GM12878 (cell line): ENCODE results near the gene HASPIN. TPM values are rescaled to one million over a fixed set of nuclear protein-coding genes. Genes with fewer than 3 reads are reported as not detected.

ENCODE experiments used
- BHLHE40 ChIP-seq, 2 experiments: fragments of 450-650 bp in 1 of 2; IDR thresholded peaks; 2 replicates each; pipeline ENCODE4 v1.6.1; 2011 to 2017; ENCODE audit warnings: low read depth in 2 of 2, borderline replicate concordance in 1 of 2, improper control_type of control experiment in 1 of 2, low read length in 1 of 2, mild to moderate bottlenecking in 1 of 2
- DPF2 ChIP-seq: fragments of 450-650 bp; IDR thresholded peaks from 2 replicates; pipeline ENCODE4 v1.6.1; 2017; ENCODE audit warnings: mild to moderate bottlenecking
- FOXK2 ChIP-seq: fragments of 450-650 bp; IDR thresholded peaks from 2 replicates; pipeline ENCODE4 v1.6.1; 2017; ENCODE audit warnings: mild to moderate bottlenecking, moderate library complexity
- IRF4 ChIP-seq: IDR thresholded peaks from 2 replicates; pipeline ENCODE4 v1.6.1; 2011; ENCODE audit warnings: low read depth, low read length
- JUNB ChIP-seq: IDR thresholded peaks from 2 replicates; pipeline ENCODE4 v1.6.1; 2016; ENCODE audit warnings: antibody characterized with exemption, mild to moderate bottlenecking
- POLR2AphosphoS2 ChIP-seq: IDR thresholded peaks from 2 replicates; pipeline ENCODE4 v1.6.1; 2011; ENCODE audit warnings: low read depth, mild to moderate bottlenecking, low read length, improper control_type of control experiment, moderate library complexity
- RB1 ChIP-seq: fragments of 450-650 bp; formaldehyde crosslinking; IDR thresholded peaks from 2 replicates; pipeline ENCODE4 v1.6.1; 2017; ENCODE audit warnings: mild to moderate bottlenecking, borderline replicate concordance
- RFX5 ChIP-seq: IDR thresholded peaks from 2 replicates; pipeline ENCODE4 v1.6.1; 2011; ENCODE audit warnings: low read depth, low read length, improper control_type of control experiment
- SPI1 ChIP-seq: IDR thresholded peaks from 2 replicates; pipeline ENCODE4 v1.6.1; 2011; ENCODE audit warnings: low read depth, mild to moderate bottlenecking, low read length, moderate library complexity, borderline replicate concordance; ENCODE audit not compliant: insufficient read depth
- WRNIP1 ChIP-seq: IDR thresholded peaks from 2 replicates; pipeline ENCODE4 v1.6.1; 2011; ENCODE audit warnings: low read depth, low read length, improper control_type of control experiment, borderline replicate concordance
- ZNF207 ChIP-seq: fragments of 450-650 bp; IDR thresholded peaks from 2 replicates; pipeline ENCODE4 v1.6.1; 2014; ENCODE audit warnings: antibody characterized with exemption, mild to moderate bottlenecking, borderline replicate concordance
- ZNF274 ChIP-seq: IDR thresholded peaks from one replicate; pipeline ENCODE4 v1.8.0; 2011; ENCODE audit not compliant: insufficient read length, insufficient read depth
- ZSCAN29 ChIP-seq: fragments of 450-650 bp; IDR thresholded peaks from 2 replicates; pipeline ENCODE4 v1.6.1; 2017; ENCODE audit warnings: mild to moderate bottlenecking, moderate library complexity
- ZZZ3 ChIP-seq: IDR thresholded peaks from 2 replicates; pipeline ENCODE4 v1.6.1; 2011; ENCODE audit warnings: low read depth; ENCODE audit not compliant: control insufficient read depth, insufficient read length
- polyA plus RNA-seq, 11 experiments: library from polyadenylated mRNA; depleted of rRNA in 4 of 11; unstranded in 6 of 11; stranded (reverse) in 5 of 11; fragments of >200 nt; fragmentation: Nextera tagmentation in 4 of 11; fragmentation: Illumina TruSeq in 1 of 11; extraction: Ambion mirVana in 4 of 11; extraction: Trizol in 1 of 11; gene quantifications; 1 replicate in 1 of 11; 2 replicates in 10 of 11; pipeline versions ENCODE4 v1.2.1 to v1.2.3, GENCODE V29; 2011 to 2016; ENCODE audit warnings: inconsistent platforms in 2 of 11, missing spikeins in 2 of 11, low read depth in 1 of 11
- total RNA-seq, 4 experiments: library from RNA; depleted of rRNA in 3 of 4; stranded (reverse); fragments of >200 nt in 3 of 4; fragmentation: Illumina TruSeq in 1 of 4; extraction: Trizol in 1 of 4; gene quantifications; 2 replicates each; pipeline versions ENCODE4 v1.2.1 to v1.2.3, GENCODE V29; 2013 to 2021
- TF ChIP-seq, protein P1 (sequence below): fragments of 450-650 bp; IDR thresholded peaks from 2 replicates; pipeline ENCODE4 v1.6.1; 2017; ENCODE audit warnings: mild to moderate bottlenecking, moderate library complexity
- TF ChIP-seq, protein P2 (sequence below): fragments of 450-650 bp; IDR thresholded peaks from 2 replicates; pipeline ENCODE4 v1.6.1; 2016; ENCODE audit warnings: mild to moderate bottlenecking
- TF ChIP-seq, protein P3 (sequence below): IDR thresholded peaks from 2 replicates; pipeline ENCODE4 v1.6.1; 2012; ENCODE audit warnings: mild to moderate bottlenecking, low read depth, low read length
- TF ChIP-seq, protein P4 (sequence below): fragments of 450-650 bp; conservative IDR thresholded peaks from 2 replicates; pipeline ENCODE4 v1.6.1; 2017; ENCODE audit warnings: mild to moderate bottlenecking, moderate library complexity
- TF ChIP-seq, protein P5 (sequence below): fragments of 450-650 bp; IDR thresholded peaks from 2 replicates; pipeline ENCODE4 v1.6.1; 2014; ENCODE audit warnings: mild to moderate bottlenecking

The HASPIN gene
- total and polyA plus RNA-seq, 10 of the 15 experiments (the other 5 are each of a cell fraction or from before 2014, with no cell fraction given) = 0.80 to 18.0 (median 10.1) TPM

DNA sequence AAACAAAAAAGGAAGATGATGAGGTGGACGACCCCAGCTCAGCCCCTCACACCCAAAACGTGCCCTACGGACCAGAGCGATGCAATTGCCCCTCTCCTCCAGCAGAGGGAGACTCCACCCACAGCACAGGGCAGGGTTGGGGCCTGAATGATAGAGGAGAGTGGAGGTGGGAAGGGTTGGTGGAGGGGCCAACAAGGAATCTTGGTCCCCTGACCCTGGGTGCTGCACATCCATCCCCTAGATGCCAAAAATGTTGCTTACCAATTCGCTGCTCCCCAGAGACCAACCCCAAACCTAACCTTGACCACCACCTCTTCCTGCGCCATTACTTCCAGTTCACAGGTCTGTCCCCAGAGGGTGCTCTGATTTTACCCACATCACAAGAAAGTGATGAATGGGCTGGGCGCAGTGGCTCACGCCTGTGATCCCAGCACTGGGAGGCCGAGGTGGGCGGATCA, 40.6 kb upstream of the HASPIN start (continued):
- TF ChIP-seq DPF2 (peak; percentile 64; the same call in 1 of the 2 replicates), WRNIP1 (no peak), JUNB (no peak), ZSCAN29 (no peak), POLR2AphosphoS2 (no peak), ZNF274 (no peak), FOXK2 (no peak), SPI1 (no peak), RB1 (peak; percentile 82; the same call in 1 of the 2 replicates), ZZZ3 (no peak), BHLHE40 (IDR thresholded peaks at IDR 0.05; ENCODE audit: borderline replicate concordance in 1 of 2, low read depth in 2 of 2, low read length in 1 of 2) (peak in 1 of 2 experiments; percentile 79; a peak in 2 of 4 replicates), IRF4 (no peak), RFX5 (no peak), ZNF207 (peak; percentile 73; the same call in 1 of the 2 replicates)
- TF ChIP-seq, protein P1, sequence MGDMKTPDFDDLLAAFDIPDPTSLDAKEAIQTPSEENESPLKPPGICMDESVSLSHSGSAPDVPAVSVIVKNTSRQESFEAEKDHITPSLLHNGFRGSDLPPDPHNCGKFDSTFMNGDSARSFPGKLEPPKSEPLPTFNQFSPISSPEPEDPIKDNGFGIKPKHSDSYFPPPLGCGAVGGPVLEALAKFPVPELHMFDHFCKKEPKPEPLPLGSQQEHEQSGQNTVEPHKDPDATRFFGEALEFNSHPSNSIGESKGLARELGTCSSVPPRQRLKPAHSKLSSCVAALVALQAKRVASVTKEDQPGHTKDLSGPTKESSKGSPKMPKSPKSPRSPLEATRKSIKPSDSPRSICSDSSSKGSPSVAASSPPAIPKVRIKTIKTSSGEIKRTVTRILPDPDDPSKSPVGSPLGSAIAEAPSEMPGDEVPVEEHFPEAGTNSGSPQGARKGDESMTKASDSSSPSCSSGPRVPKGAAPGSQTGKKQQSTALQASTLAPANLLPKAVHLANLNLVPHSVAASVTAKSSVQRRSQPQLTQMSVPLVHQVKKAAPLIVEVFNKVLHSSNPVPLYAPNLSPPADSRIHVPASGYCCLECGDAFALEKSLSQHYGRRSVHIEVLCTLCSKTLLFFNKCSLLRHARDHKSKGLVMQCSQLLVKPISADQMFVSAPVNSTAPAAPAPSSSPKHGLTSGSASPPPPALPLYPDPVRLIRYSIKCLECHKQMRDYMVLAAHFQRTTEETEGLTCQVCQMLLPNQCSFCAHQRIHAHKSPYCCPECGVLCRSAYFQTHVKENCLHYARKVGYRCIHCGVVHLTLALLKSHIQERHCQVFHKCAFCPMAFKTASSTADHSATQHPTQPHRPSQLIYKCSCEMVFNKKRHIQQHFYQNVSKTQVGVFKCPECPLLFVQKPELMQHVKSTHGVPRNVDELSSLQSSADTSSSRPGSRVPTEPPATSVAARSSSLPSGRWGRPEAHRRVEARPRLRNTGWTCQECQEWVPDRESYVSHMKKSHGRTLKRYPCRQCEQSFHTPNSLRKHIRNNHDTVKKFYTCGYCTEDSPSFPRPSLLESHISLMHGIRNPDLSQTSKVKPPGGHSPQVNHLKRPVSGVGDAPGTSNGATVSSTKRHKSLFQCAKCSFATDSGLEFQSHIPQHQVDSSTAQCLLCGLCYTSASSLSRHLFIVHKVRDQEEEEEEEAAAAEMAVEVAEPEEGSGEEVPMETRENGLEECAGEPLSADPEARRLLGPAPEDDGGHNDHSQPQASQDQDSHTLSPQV = 0 out of 2 replicates have a peak, but pooled peaks have one; percentile 45
- TF ChIP-seq, protein P2, sequence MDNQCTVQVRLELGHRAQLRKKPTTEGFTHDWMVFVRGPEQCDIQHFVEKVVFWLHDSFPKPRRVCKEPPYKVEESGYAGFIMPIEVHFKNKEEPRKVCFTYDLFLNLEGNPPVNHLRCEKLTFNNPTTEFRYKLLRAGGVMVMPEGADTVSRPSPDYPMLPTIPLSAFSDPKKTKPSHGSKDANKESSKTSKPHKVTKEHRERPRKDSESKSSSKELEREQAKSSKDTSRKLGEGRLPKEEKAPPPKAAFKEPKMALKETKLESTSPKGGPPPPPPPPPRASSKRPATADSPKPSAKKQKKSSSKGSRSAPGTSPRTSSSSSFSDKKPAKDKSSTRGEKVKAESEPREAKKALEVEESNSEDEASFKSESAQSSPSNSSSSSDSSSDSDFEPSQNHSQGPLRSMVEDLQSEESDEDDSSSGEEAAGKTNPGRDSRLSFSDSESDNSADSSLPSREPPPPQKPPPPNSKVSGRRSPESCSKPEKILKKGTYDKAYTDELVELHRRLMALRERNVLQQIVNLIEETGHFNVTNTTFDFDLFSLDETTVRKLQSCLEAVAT = peak; percentile 84
- TF ChIP-seq, protein P3, sequence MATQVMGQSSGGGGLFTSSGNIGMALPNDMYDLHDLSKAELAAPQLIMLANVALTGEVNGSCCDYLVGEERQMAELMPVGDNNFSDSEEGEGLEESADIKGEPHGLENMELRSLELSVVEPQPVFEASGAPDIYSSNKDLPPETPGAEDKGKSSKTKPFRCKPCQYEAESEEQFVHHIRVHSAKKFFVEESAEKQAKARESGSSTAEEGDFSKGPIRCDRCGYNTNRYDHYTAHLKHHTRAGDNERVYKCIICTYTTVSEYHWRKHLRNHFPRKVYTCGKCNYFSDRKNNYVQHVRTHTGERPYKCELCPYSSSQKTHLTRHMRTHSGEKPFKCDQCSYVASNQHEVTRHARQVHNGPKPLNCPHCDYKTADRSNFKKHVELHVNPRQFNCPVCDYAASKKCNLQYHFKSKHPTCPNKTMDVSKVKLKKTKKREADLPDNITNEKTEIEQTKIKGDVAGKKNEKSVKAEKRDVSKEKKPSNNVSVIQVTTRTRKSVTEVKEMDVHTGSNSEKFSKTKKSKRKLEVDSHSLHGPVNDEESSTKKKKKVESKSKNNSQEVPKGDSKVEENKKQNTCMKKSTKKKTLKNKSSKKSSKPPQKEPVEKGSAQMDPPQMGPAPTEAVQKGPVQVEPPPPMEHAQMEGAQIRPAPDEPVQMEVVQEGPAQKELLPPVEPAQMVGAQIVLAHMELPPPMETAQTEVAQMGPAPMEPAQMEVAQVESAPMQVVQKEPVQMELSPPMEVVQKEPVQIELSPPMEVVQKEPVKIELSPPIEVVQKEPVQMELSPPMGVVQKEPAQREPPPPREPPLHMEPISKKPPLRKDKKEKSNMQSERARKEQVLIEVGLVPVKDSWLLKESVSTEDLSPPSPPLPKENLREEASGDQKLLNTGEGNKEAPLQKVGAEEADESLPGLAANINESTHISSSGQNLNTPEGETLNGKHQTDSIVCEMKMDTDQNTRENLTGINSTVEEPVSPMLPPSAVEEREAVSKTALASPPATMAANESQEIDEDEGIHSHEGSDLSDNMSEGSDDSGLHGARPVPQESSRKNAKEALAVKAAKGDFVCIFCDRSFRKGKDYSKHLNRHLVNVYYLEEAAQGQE = no peak
- TF ChIP-seq, protein P4, sequence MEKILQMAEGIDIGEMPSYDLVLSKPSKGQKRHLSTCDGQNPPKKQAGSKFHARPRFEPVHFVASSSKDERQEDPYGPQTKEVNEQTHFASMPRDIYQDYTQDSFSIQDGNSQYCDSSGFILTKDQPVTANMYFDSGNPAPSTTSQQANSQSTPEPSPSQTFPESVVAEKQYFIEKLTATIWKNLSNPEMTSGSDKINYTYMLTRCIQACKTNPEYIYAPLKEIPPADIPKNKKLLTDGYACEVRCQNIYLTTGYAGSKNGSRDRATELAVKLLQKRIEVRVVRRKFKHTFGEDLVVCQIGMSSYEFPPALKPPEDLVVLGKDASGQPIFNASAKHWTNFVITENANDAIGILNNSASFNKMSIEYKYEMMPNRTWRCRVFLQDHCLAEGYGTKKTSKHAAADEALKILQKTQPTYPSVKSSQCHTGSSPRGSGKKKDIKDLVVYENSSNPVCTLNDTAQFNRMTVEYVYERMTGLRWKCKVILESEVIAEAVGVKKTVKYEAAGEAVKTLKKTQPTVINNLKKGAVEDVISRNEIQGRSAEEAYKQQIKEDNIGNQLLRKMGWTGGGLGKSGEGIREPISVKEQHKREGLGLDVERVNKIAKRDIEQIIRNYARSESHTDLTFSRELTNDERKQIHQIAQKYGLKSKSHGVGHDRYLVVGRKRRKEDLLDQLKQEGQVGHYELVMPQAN = no peak
- TF ChIP-seq, protein P5, sequence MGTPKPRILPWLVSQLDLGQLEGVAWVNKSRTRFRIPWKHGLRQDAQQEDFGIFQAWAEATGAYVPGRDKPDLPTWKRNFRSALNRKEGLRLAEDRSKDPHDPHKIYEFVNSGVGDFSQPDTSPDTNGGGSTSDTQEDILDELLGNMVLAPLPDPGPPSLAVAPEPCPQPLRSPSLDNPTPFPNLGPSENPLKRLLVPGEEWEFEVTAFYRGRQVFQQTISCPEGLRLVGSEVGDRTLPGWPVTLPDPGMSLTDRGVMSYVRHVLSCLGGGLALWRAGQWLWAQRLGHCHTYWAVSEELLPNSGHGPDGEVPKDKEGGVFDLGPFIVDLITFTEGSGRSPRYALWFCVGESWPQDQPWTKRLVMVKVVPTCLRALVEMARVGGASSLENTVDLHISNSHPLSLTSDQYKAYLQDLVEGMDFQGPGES = no peak
